ENCODE results near the gene OSM.

OSM gene

GRCh38 chr22:30297991-30298701, 31.5 kb upstream of the OSM start:
- Histone ChIP-seq H3K4me1 (ENCODE audit: control extremely low read depth in 1 of 4, control insufficient read depth in 4 of 4, insufficient read depth in 4 of 4, low read length in 3 of 4) (peaks cover 5 to 28% (median 25%) of the 10 kb centered on the region in 4 experiments), H3K27ac (ENCODE audit: insufficient read depth in 1 of 2, low read depth in 1 of 2, low read length in 2 of 2, poor library complexity in 1 of 2, severe bottlenecking in 2 of 2) (no peak overlapping the region), H3K4me3 (ENCODE audit: control insufficient read depth in 1 of 7, extremely low read depth in 1 of 7, insufficient read depth in 4 of 7, low read depth in 2 of 7, low read length in 6 of 7) (no peak overlapping the region), H3K36me3 (ENCODE audit: control insufficient read depth in 4 of 4, insufficient read depth in 4 of 4, low read length in 3 of 4) (peaks cover 4 to 69% (median 40%) of the 10 kb centered on the region in 4 experiments), H3K27me3 (replicated peaks in 2 of 5; ENCODE audit: control insufficient read depth in 4 of 5, insufficient read depth in 5 of 5, low read length in 4 of 5) (no peaks in the 10 kb centered on the region), H3K9me3 (ENCODE audit: control extremely low read depth in 1 of 5, control insufficient read depth in 4 of 5, insufficient read depth in 2 of 5, low read depth in 1 of 5, low read length in 4 of 5) (no peaks in the 10 kb centered on the region)
- WGBS (ENCODE audit: insufficient coverage) = over 99% methylated on average over 9 of the region's 9 CpGs
- DNase-seq = no peak
- POLR2A ChIA-PET = no interaction called here
- CTCF ChIA-PET = interaction anchor here (0.6 to 8.0 kb wide), 5 partner anchors 8 to 303 kb away, joined by 3 to 83 read pairs (median 3); partner anchors contain the start of gene CASTOR1

GRCh38 chr22:30297276-30297990, 30.8 kb upstream of the OSM start:
- ChIA-PET CTCF (interaction anchor here (0.6 to 8.0 kb wide), 5 partner anchors 7 to 303 kb away, joined by 3 to 83 read pairs (median 3); partner anchors contain the start of gene CASTOR1), POLR2A (no interaction called here)
- Histone ChIP-seq H3K9me3 (ENCODE audit: control extremely low read depth in 1 of 5, control insufficient read depth in 4 of 5, insufficient read depth in 2 of 5, low read depth in 1 of 5, low read length in 4 of 5) (no peaks in the 10 kb centered on the region), H3K27ac (ENCODE audit: insufficient read depth in 1 of 2, low read depth in 1 of 2, low read length in 2 of 2, poor library complexity in 1 of 2, severe bottlenecking in 2 of 2) (no peak overlapping the region), H3K27me3 (replicated peaks in 2 of 5; ENCODE audit: control insufficient read depth in 4 of 5, insufficient read depth in 5 of 5, low read length in 4 of 5) (no peaks in the 10 kb centered on the region), H3K36me3 (ENCODE audit: control insufficient read depth in 4 of 4, insufficient read depth in 4 of 4, low read length in 3 of 4) (peaks cover 4 to 76% (median 46%) of the 10 kb centered on the region in 4 experiments), H3K4me3 (ENCODE audit: control insufficient read depth in 1 of 7, extremely low read depth in 1 of 7, insufficient read depth in 4 of 7, low read depth in 2 of 7, low read length in 6 of 7) (no peak overlapping the region), H3K4me1 (ENCODE audit: control extremely low read depth in 1 of 4, control insufficient read depth in 4 of 4, insufficient read depth in 4 of 4, low read length in 3 of 4) (peaks cover 4 to 21% (median 18%) of the 10 kb centered on the region in 4 experiments)
- DNase-seq = no peak
- WGBS (ENCODE audit: insufficient coverage) = 95% methylated on average over 8 of the region's 11 CpGs

- no peak overlapping the region for H3K4me3 ChIP-seq (ENCODE audit: control insufficient read depth in 1 of 7, extremely low read depth in 1 of 7, insufficient read depth in 4 of 7, low read depth in 2 of 7, low read length in 6 of 7)
- DNase-seq = no peak
- CTCF ChIA-PET = interaction anchor here (1.0 kb wide), 1 partner anchor 11 kb away, joined by 4 read pairs; no protein-coding TSS in a partner anchor
- 100% methylated on average over 3 of the region's 3 CpGs for WGBS (ENCODE audit: insufficient coverage)
- H3K4me1 ChIP-seq (ENCODE audit: control extremely low read depth in 1 of 4, control insufficient read depth in 4 of 4, insufficient read depth in 4 of 4, low read length in 3 of 4) = peaks cover 0 to 15% (median 12%) of the 10 kb centered on the region in 4 experiments
- no peak overlapping the region for H3K27ac ChIP-seq (ENCODE audit: insufficient read depth in 1 of 2, low read depth in 1 of 2, low read length in 2 of 2, poor library complexity in 1 of 2, severe bottlenecking in 2 of 2)
- H3K9me3 ChIP-seq (ENCODE audit: control extremely low read depth in 1 of 5, control insufficient read depth in 4 of 5, insufficient read depth in 2 of 5, low read depth in 1 of 5, low read length in 4 of 5) = no peaks in the 10 kb centered on the region
- no peaks in the 10 kb centered on the region for H3K27me3 ChIP-seq (replicated peaks in 2 of 5; ENCODE audit: control insufficient read depth in 4 of 5, insufficient read depth in 5 of 5, low read length in 4 of 5)
- POLR2A ChIA-PET = no interaction called here
- H3K36me3 ChIP-seq (ENCODE audit: control insufficient read depth in 4 of 4, insufficient read depth in 4 of 4, low read length in 3 of 4) = peaks cover 6 to 82% (median 51%) of the 10 kb centered on the region in 4 experiments
Observed at GRCh38 chr22:30296833-30297232, 30.2 kb upstream of the OSM start.

GRCh38 chr22:30296324-30296723, 29.7 kb upstream of the OSM start:
- Histone ChIP-seq H3K27me3 (replicated peaks in 2 of 5; ENCODE audit: control insufficient read depth in 4 of 5, insufficient read depth in 5 of 5, low read length in 4 of 5) (no peaks in the 10 kb centered on the region), H3K27ac (ENCODE audit: insufficient read depth in 1 of 2, low read depth in 1 of 2, low read length in 2 of 2, poor library complexity in 1 of 2, severe bottlenecking in 2 of 2) (no peak overlapping the region), H3K4me1 (ENCODE audit: control extremely low read depth in 1 of 4, control insufficient read depth in 4 of 4, insufficient read depth in 4 of 4, low read length in 3 of 4) (peaks cover 0 to 10% (median 7%) of the 10 kb centered on the region in 4 experiments), H3K36me3 (ENCODE audit: control insufficient read depth in 4 of 4, insufficient read depth in 4 of 4, low read length in 3 of 4) (peaks cover 6 to 86% (median 52%) of the 10 kb centered on the region in 4 experiments), H3K9me3 (ENCODE audit: control extremely low read depth in 1 of 5, control insufficient read depth in 4 of 5, insufficient read depth in 2 of 5, low read depth in 1 of 5, low read length in 4 of 5) (no peaks in the 10 kb centered on the region), H3K4me3 (ENCODE audit: control insufficient read depth in 1 of 7, extremely low read depth in 1 of 7, insufficient read depth in 4 of 7, low read depth in 2 of 7, low read length in 6 of 7) (no peak overlapping the region)
- no peak for DNase-seq
- ChIA-PET POLR2A (no interaction called here), CTCF (interaction anchor here (0.7 to 1.0 kb wide), 4 partner anchors 9 to 63 kb away, joined by 3 to 4 read pairs (median 4); no protein-coding TSS in a partner anchor)
- whole genome bisulfite sequencing (ENCODE audit: insufficient coverage) = 96% methylated on average over 3 of the region's 4 CpGs

- Histone ChIP-seq H3K4me3 (ENCODE audit: control insufficient read depth in 1 of 7, extremely low read depth in 1 of 7, insufficient read depth in 4 of 7, low read depth in 2 of 7, low read length in 6 of 7) (no peak overlapping the region), H3K36me3 (ENCODE audit: control insufficient read depth in 4 of 4, insufficient read depth in 4 of 4, low read length in 3 of 4) (peaks cover 6 to 79% (median 52%) of the 10 kb centered on the region in 4 experiments), H3K4me1 (ENCODE audit: control extremely low read depth in 1 of 4, control insufficient read depth in 4 of 4, insufficient read depth in 4 of 4, low read length in 3 of 4) (peaks cover 0 to 9% (median 8%) of the 10 kb centered on the region in 4 experiments), H3K9me3 (ENCODE audit: control extremely low read depth in 1 of 5, control insufficient read depth in 4 of 5, insufficient read depth in 2 of 5, low read depth in 1 of 5, low read length in 4 of 5) (no peaks in the 10 kb centered on the region), H3K27ac (ENCODE audit: insufficient read depth in 1 of 2, low read depth in 1 of 2, low read length in 2 of 2, poor library complexity in 1 of 2, severe bottlenecking in 2 of 2) (no peak overlapping the region), H3K27me3 (replicated peaks in 2 of 5; ENCODE audit: control insufficient read depth in 4 of 5, insufficient read depth in 5 of 5, low read length in 4 of 5) (no peaks in the 10 kb centered on the region)
- WGBS (ENCODE audit: insufficient coverage) = 95% methylated on average over 6 of the region's 7 CpGs
- CTCF ChIA-PET = interaction anchor here (0.7 to 1.0 kb wide), 4 partner anchors 8 to 64 kb away, joined by 3 to 4 read pairs (median 4); no protein-coding TSS in a partner anchor
- POLR2A ChIA-PET = no interaction called here
- DNase-seq = no peak
Observed at GRCh38 chr22:30295576-30295975, 28.9 kb upstream of the OSM start.

- peaks cover 0 to 15% (median 14%) of the 10 kb centered on the region in 4 experiments for H3K4me1 ChIP-seq (ENCODE audit: control extremely low read depth in 1 of 4, control insufficient read depth in 4 of 4, insufficient read depth in 4 of 4, low read length in 3 of 4)
- H3K27ac ChIP-seq (ENCODE audit: insufficient read depth in 1 of 2, low read depth in 1 of 2, low read length in 2 of 2, poor library complexity in 1 of 2, severe bottlenecking in 2 of 2) = no peak overlapping the region
- 99% methylated on average over 11 of the region's 11 CpGs for WGBS (ENCODE audit: insufficient coverage)
- POLR2A ChIA-PET = no interaction called here
- H3K9me3 ChIP-seq (ENCODE audit: control extremely low read depth in 1 of 5, control insufficient read depth in 4 of 5, insufficient read depth in 2 of 5, low read depth in 1 of 5, low read length in 4 of 5) = no peaks in the 10 kb centered on the region
- H3K36me3 ChIP-seq (ENCODE audit: control insufficient read depth in 4 of 4, insufficient read depth in 4 of 4, low read length in 3 of 4) = peaks cover 6 to 74% (median 52%) of the 10 kb centered on the region in 4 experiments
- CTCF ChIA-PET = interaction anchor here (1.2 to 1.9 kb wide), 3 partner anchors 28 to 96 kb away, joined by 3 to 8 read pairs (median 3); no protein-coding TSS in a partner anchor
- H3K4me3 ChIP-seq (ENCODE audit: control insufficient read depth in 1 of 7, extremely low read depth in 1 of 7, insufficient read depth in 4 of 7, low read depth in 2 of 7, low read length in 6 of 7) = no peak overlapping the region
- no peak for DNase-seq
- H3K27me3 ChIP-seq (replicated peaks in 2 of 5; ENCODE audit: control insufficient read depth in 4 of 5, insufficient read depth in 5 of 5, low read length in 4 of 5) = no peaks in the 10 kb centered on the region
Observed at GRCh38 chr22:30294830-30295229, 28.2 kb upstream of the OSM start.

Data from common myeloid progenitor, CD34-positive (primary cell).